HEK293T (cell line): ENCODE data around the gene TNIK.
"Not testable (repeated sequence)": the region's sequence is repeated elsewhere in the genome, so short reads cannot be mapped to it uniquely, and the experiment has no call there.

Experiments
- CTCF ChIA-PET: fragments of 350-600 bp; formaldehyde crosslinking; extraction: SDS; loops from one replicate; lab custom pipeline; 2021; ENCODE audit warnings: antibody characterized with exemption, inconsistent platforms; lab: Yijun Ruan, JAX
- POLR2A ChIA-PET: fragments of 350-600 bp; formaldehyde crosslinking; extraction: SDS; loops from one replicate; lab custom pipeline; 2020; ENCODE audit warnings: antibody characterized with exemption, inconsistent platforms; lab: Yijun Ruan, JAX
- DNase-seq: peaks from one replicate; pipeline ENCODE4 v3.0.0; 2012; ENCODE audit warnings: mixed read lengths; ENCODE audit errors: extremely low spot score
- ARNT ChIP-seq: fragments of 450-650 bp; IDR thresholded peaks from 2 replicates; pipeline ENCODE4 v1.6.1; 2017; ENCODE audit warnings: mild to moderate bottlenecking
- BHLHE40 ChIP-seq: fragments of 450-650 bp; IDR thresholded peaks from 2 replicates; pipeline ENCODE4 v1.6.1; 2016; ENCODE audit warnings: mild to moderate bottlenecking, moderate library complexity, borderline replicate concordance
- CTBP1 ChIP-seq: fragments of 450-650 bp; IDR thresholded peaks from 2 replicates; pipeline ENCODE4 v1.6.1; 2016; ENCODE audit warnings: borderline replicate concordance
- ELF4 ChIP-seq: fragments of 450-650 bp; IDR thresholded peaks from 2 replicates; pipeline ENCODE4 v1.6.1; 2017; ENCODE audit warnings: antibody characterized with exemption
- FOXA1 ChIP-seq: fragments of 450-650 bp; IDR thresholded peaks from 2 replicates; pipeline ENCODE4 v1.6.1; 2016; ENCODE audit warnings: mild to moderate bottlenecking
- FOXK2 ChIP-seq: fragments of 450-650 bp; IDR thresholded peaks from 2 replicates; pipeline ENCODE4 v1.6.1; 2016; ENCODE audit warnings: mild to moderate bottlenecking
- FOXM1 ChIP-seq: fragments of 450-650 bp; IDR thresholded peaks from 2 replicates; pipeline ENCODE4 v1.6.1; 2017; ENCODE audit warnings: mild to moderate bottlenecking, borderline replicate concordance
- HDGF ChIP-seq: fragments of 450-650 bp; IDR thresholded peaks from 2 replicates; pipeline ENCODE4 v1.6.1; 2017; ENCODE audit warnings: antibody characterized with exemption, borderline replicate concordance
- L3MBTL2 ChIP-seq: fragments of 450-650 bp; conservative IDR thresholded peaks from 2 replicates; pipeline ENCODE4 v1.6.1; 2016; ENCODE audit warnings: mild to moderate bottlenecking
- LEF1 ChIP-seq: fragments of 450-650 bp; IDR thresholded peaks from 2 replicates; pipeline ENCODE4 v1.6.1; 2017; ENCODE audit warnings: mild to moderate bottlenecking, borderline replicate concordance
- NFRKB ChIP-seq: fragments of 450-650 bp; IDR thresholded peaks from 2 replicates; pipeline ENCODE4 v1.6.1; 2016; ENCODE audit warnings: mild to moderate bottlenecking, moderate library complexity
- PKNOX1 ChIP-seq: fragments of 450-650 bp; IDR thresholded peaks from 2 replicates; pipeline ENCODE4 v1.6.1; 2016
- SP1 ChIP-seq: fragments of 450-650 bp; IDR thresholded peaks from 2 replicates; pipeline ENCODE4 v1.6.1; 2017
- SUZ12 ChIP-seq: fragments of 450-650 bp; IDR thresholded peaks from 2 replicates; pipeline ENCODE4 v1.6.1; 2016; ENCODE audit warnings: mild to moderate bottlenecking
- TARDBP ChIP-seq: fragments of 450-650 bp; IDR thresholded peaks from 2 replicates; pipeline ENCODE4 v1.6.1; 2016
- ZNF384 ChIP-seq: fragments of 450-650 bp; IDR thresholded peaks from 2 replicates; pipeline ENCODE4 v1.6.1; 2016

Gene TNIK

GRCh38 chr3:171293142-171293782 is 166.9 kb downstream of the TNIK start:
- ChIA-PET CTCF (no interaction called here), POLR2A (no interaction called here)
- no peak for DNase-seq
- TF ChIP-seq LEF1 (no peak), NFRKB (no peak), FOXK2 (no peak), HDGF (no peak), SUZ12 (no peak), FOXA1 (no peak), TARDBP (no peak), PKNOX1 (no peak), ZNF384 (no peak), ELF4 (no peak), L3MBTL2 (no peak), CTBP1 (no peak), BHLHE40 (no peak), SP1 (no peak), ARNT (no peak), FOXM1 (no peak)

GRCh38 chr3:171290680-171291079 is 169.5 kb downstream of the TNIK start:
- CTCF ChIA-PET: no interaction called here
- TF ChIP-seq SP1 (no peak), L3MBTL2 (no peak), SUZ12 (no peak), FOXA1 (no peak), LEF1 (no peak), ARNT (no peak), HDGF (no peak), FOXM1 (no peak), PKNOX1 (no peak), NFRKB (no peak), FOXK2 (no peak), BHLHE40 (no peak), ZNF384 (no peak), ELF4 (no peak), TARDBP (no peak), CTBP1 (no peak)
- POLR2A ChIA-PET: no interaction called here
- DNase-seq: no peak

- TF ChIP-seq TARDBP (no peak), SUZ12 (no peak)
- ChIA-PET POLR2A (no interaction called here), CTCF (no interaction called here)
- DNase-seq: no peak
These were observed 170.9 kb downstream of the TNIK start for GRCh38 chr3:171289291-171289690.

- POLR2A ChIA-PET, CTCF ChIA-PET, DNase-seq: not testable (repeated sequence)
These were observed 172.4 kb downstream of the TNIK start for GRCh38 chr3:171287761-171288160.

GRCh38 chr3:171286580-171287249 is 173.5 kb downstream of the TNIK start:
- CTCF ChIA-PET: no interaction called here
- no peak for DNase-seq
- POLR2A ChIA-PET: no interaction called here
- TF ChIP-seq SUZ12: no peak
- TF ChIP-seq L3MBTL2: no peak
- no peak for TF ChIP-seq LEF1
- no peak for TF ChIP-seq FOXA1
- no peak for TF ChIP-seq FOXK2
- no peak for TF ChIP-seq TARDBP
- TF ChIP-seq BHLHE40: no peak
- TF ChIP-seq CTBP1: no peak
- no peak for TF ChIP-seq ELF4
- TF ChIP-seq NFRKB: no peak

GRCh38 chr3:171285287-171285686 is 174.9 kb downstream of the TNIK start:
- no peak for DNase-seq
- POLR2A ChIA-PET: no interaction called here
- CTCF ChIA-PET: no interaction called here

More at GRCh38 chr3:171285287-171285686, 174.9 kb downstream of the TNIK start:
- no peak for TF ChIP-seq FOXK2
- TF ChIP-seq ARNT: no peak
- no peak for TF ChIP-seq BHLHE40
- TF ChIP-seq TARDBP: no peak
- no peak for TF ChIP-seq L3MBTL2
- no peak for TF ChIP-seq ELF4
- TF ChIP-seq NFRKB: no peak
- no peak for TF ChIP-seq ZNF384
- TF ChIP-seq CTBP1: no peak
